OCI-LY3 (cell line): ENCODE data around the gene KHDC4.

Experiments used
- EZH2phosphoT487 ChIP-seq: fragments of 200-600 bp; shearing (Covaris generic); IDR thresholded peaks from 2 replicates; pipeline ENCODE4 v1.6.1; 2018; ENCODE audit warnings: antibody characterized with exemption, mixed run types, low read depth
- TF ChIP-seq, protein P1 (sequence below): fragments of 200-600, 300-600 bp; sonication (generic); IDR thresholded peaks from 2 replicates; pipeline ENCODE4 v1.5.1; 2014; ENCODE audit warnings: antibody characterized with exemption, low read length, low read depth

- TF ChIP-seq, protein P1, sequence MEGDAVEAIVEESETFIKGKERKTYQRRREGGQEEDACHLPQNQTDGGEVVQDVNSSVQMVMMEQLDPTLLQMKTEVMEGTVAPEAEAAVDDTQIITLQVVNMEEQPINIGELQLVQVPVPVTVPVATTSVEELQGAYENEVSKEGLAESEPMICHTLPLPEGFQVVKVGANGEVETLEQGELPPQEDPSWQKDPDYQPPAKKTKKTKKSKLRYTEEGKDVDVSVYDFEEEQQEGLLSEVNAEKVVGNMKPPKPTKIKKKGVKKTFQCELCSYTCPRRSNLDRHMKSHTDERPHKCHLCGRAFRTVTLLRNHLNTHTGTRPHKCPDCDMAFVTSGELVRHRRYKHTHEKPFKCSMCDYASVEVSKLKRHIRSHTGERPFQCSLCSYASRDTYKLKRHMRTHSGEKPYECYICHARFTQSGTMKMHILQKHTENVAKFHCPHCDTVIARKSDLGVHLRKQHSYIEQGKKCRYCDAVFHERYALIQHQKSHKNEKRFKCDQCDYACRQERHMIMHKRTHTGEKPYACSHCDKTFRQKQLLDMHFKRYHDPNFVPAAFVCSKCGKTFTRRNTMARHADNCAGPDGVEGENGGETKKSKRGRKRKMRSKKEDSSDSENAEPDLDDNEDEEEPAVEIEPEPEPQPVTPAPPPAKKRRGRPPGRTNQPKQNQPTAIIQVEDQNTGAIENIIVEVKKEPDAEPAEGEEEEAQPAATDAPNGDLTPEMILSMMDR, result no peak
- TF ChIP-seq EZH2phosphoT487, result no peak
These were observed 49.2 kb downstream of the KHDC4 start for GRCh38 chr1:155884982-155885381.
